Lower lobe of right lung (tissue), 2 donors: Measurements from ENCODE around the gene TMEM141. TPM values are rescaled to one million over a fixed set of nuclear protein-coding genes. Genes with fewer than 3 reads are reported as not detected.

Experiments
- ATAC-seq, 2 donors: fragments of 200-7000 bp; cut with Tn5 transposase; one replicate each; pipeline ENCODE4 v1.9.1; 2020 to 2022; ENCODE audit warnings: mild to moderate bottlenecking in 2 of 2, moderate library complexity in 2 of 2
- DNase-seq: peaks from one replicate; pipeline ENCODE4 v3.0.0-alpha.2; 2020
- H3K27ac ChIP-seq: fragments of 200-600 bp; one replicate; pipeline ENCODE4 v1.8.0; 2022
- H3K27me3 ChIP-seq: fragments of 200-600 bp; one replicate; pipeline ENCODE4 v1.8.0; 2022; ENCODE audit warnings: low read depth
- H3K36me3 ChIP-seq: fragments of 200-600 bp; one replicate; pipeline ENCODE4 v1.8.0; 2022; ENCODE audit warnings: mild to moderate bottlenecking
- H3K4me1 ChIP-seq: fragments of 200-600 bp; one replicate; pipeline ENCODE4 v1.8.0; 2022
- H3K4me3 ChIP-seq: fragments of 200-600 bp; one replicate; pipeline ENCODE4 v1.8.0; 2022; ENCODE audit warnings: mild to moderate bottlenecking
- H3K9me3 ChIP-seq: fragments of 200-600 bp; one replicate; pipeline ENCODE4 v1.8.0; 2022
- CTCF ChIP-seq: fragments of 200-600 bp; IDR thresholded peaks from one replicate; pipeline ENCODE4 v1.8.0; 2022; ENCODE audit warnings: antibody characterized with exemption, mild to moderate bottlenecking
- intact Hi-C: fragments of 100-400 bp; cut with DNase I; formaldehyde crosslinking; loops from one replicate; pipeline ENCODE4 v1.11.0; 2022
- total RNA-seq: library from RNA; stranded (reverse); fragmentation: NEBNext Ultra II Directional; extraction: Animal tissue kit (Norgen Biotek cat#: 25700); gene quantifications from one replicate; pipeline ENCODE4 v1.2.1, GENCODE V29; 2021
- donor health status: DM: no; HTN: yes; CAD: no; lungs with severe emphysema.

TMEM141 gene
- total RNA-seq, 1 donor from 2014 or later = 57.2 TPM

DNA sequence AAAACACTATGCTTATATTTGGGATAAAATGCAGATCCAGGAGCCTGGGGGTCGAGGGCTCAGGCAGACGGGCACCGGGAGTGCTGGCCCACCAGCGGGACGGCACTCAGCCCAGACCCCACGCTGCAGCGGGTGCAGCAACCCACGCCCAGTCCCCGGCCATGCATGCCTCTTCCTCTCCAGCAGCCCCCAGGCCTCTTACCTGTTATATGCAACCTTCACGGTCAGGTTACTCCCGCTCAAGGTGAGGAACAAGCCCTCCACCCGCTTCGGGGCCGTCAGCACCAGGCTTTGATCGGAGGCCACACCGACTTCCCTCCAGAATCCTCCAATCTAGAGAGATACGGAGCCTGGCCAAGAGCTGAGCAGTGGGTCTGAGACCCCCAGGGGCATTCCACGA, 34.3 kb upstream of the TMEM141 start:
- H3K27me3 ChIP-seq = peaks cover 10% of the 10 kb centered on the region
- no peak for DNase-seq
- H3K36me3 ChIP-seq = no peaks in the 10 kb centered on the region
- H3K4me3 ChIP-seq = no peak overlapping the region
- intact Hi-C loops = no loop called here
- no peak overlapping the region for H3K27ac ChIP-seq
- no peak for TF ChIP-seq CTCF
- H3K4me1 ChIP-seq = no peaks in the 10 kb centered on the region
- no peaks in the 10 kb centered on the region for H3K9me3 ChIP-seq
- ATAC-seq = no peak

GRCh38 chr9:136757328-136757727, 33.8 kb upstream of the TMEM141 start:
- Histone ChIP-seq H3K36me3 (no peaks in the 10 kb centered on the region), H3K4me3 (no peak overlapping the region), H3K4me1 (no peaks in the 10 kb centered on the region), H3K9me3 (no peaks in the 10 kb centered on the region), H3K27me3 (peaks cover 10% of the 10 kb centered on the region), H3K27ac (no peak overlapping the region)
- TF ChIP-seq CTCF = no peak
- DNase-seq = no peak
- ATAC-seq = no peak
- intact Hi-C loops = no loop called here

DNA sequence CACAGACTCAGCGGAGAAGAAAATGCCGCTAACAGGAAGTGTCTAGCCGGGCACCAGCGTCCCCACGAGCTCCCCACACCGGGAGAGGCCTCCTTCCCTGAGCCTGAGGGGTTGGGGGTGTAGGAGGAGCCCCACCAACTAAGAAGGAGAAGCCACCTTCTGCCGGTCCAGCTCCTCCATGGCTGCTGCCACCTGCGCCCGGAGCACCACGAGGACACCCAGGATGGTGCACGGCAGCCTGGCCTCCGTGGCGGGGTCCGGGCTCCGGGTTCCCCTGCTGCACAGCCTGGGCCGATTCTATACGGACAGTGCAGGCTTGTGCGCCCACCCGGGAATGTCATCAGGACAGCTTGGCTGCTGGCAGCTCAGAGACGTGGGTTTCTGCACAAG, 33.4 kb upstream of the TMEM141 start:
- no peaks in the 10 kb centered on the region for H3K9me3 ChIP-seq
- intact Hi-C loops = no loop called here
- H3K36me3 ChIP-seq = no peaks in the 10 kb centered on the region
- DNase-seq = peak; percentile 48
- peak in 1 of 2 donors; percentile 2 for ATAC-seq
- H3K27me3 ChIP-seq = peaks cover 10% of the 10 kb centered on the region
- H3K4me3 ChIP-seq = no peak overlapping the region
- H3K27ac ChIP-seq = no peak overlapping the region
- no peaks in the 10 kb centered on the region for H3K4me1 ChIP-seq
- TF ChIP-seq CTCF = no peak

GRCh38 chr9:136759001-136759400, 32.1 kb upstream of the TMEM141 start:
- intact Hi-C loops = no loop called here
- Histone ChIP-seq H3K36me3 (no peaks in the 10 kb centered on the region), H3K27ac (no peak overlapping the region), H3K27me3 (peaks cover 10% of the 10 kb centered on the region), H3K9me3 (no peaks in the 10 kb centered on the region), H3K4me3 (no peak overlapping the region), H3K4me1 (no peaks in the 10 kb centered on the region)
- ATAC-seq = no peak
- no peak for TF ChIP-seq CTCF
- peak; percentile 30 for DNase-seq

DNA sequence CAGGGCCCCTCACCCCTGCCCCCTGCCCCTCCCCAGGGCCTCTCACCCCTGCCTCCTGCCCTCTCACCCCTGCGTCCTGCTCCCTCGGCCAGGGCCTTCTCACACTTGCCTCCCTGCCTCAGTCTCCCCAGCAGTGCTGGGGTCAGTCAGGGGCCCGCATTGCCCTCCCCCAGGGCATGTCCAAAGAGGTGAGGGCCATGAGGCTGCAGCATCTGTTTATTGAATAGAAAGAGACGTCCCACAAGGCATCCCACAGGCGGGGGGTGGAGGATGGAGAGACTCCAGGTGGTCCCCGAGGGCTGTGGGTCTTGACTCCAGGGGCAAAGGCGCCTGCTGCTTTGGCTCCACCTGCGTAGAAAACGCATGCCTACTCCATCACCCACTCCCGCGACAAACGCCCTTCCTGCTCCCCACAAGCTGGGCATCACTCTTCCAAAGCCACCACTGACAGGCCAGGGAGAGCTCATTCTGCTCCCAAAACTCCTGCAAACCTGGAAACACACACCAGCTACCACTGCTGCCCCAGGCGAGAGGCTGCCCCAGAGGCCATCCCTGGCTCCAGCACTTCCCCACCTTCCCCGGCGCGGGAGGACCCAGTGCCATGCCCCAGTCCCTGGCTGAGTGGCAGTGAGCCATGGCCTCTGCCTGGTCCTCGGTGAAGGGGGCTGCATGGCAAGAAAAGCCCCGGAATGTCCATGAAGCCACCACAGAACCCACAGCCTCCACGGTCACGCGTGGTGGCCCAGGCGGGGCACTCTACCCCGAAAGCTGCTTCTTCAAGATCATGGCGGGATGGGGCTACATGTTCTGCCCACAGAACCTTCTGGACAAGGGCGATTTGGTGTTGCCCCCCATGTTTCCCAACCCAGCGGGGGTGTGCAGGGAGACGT, 31.5 kb upstream of the TMEM141 start:
- ATAC-seq = no peak
- H3K36me3 ChIP-seq = no peaks in the 10 kb centered on the region
- H3K4me3 ChIP-seq = no peak overlapping the region
- no peaks in the 10 kb centered on the region for H3K4me1 ChIP-seq
- no peak for TF ChIP-seq CTCF
- H3K9me3 ChIP-seq = no peaks in the 10 kb centered on the region
- no peak overlapping the region for H3K27ac ChIP-seq
- H3K27me3 ChIP-seq = peaks cover 15% of the 10 kb centered on the region
- intact Hi-C loops = no loop called here
- peak; percentile 41 for DNase-seq
